Placental pericyte (primary cell): ENCODE data around the gene NSMF. TPM values are rescaled to one million over a fixed set of nuclear protein-coding genes. Genes with fewer than 3 reads are reported as not detected.

Source experiments
- total RNA-seq: library from RNA; depleted of rRNA; stranded (reverse); fragments of >200 nt; gene quantifications from 2 replicates; pipeline ENCODE4 v1.2.3, GENCODE V29; 2012

Gene NSMF, protein sequence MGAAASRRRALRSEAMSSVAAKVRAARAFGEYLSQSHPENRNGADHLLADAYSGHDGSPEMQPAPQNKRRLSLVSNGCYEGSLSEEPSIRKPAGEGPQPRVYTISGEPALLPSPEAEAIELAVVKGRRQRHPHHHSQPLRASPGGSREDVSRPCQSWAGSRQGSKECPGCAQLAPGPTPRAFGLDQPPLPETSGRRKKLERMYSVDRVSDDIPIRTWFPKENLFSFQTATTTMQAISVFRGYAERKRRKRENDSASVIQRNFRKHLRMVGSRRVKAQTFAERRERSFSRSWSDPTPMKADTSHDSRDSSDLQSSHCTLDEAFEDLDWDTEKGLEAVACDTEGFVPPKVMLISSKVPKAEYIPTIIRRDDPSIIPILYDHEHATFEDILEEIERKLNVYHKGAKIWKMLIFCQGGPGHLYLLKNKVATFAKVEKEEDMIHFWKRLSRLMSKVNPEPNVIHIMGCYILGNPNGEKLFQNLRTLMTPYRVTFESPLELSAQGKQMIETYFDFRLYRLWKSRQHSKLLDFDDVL
- total RNA-seq, result 27.1 and 38.3 TPM in 2 replicates

GRCh38 chr9:137459152-137459600 lies at the start of gene NSMF:
TSS of gene NSMF (minus strand) at chr9:137459334. CDS start at chr9:137459102, 232 bp downstream.

GRCh38 chr9:137441289-137441934 lies 17.7 kb downstream of the NSMF start, which contains the start of gene ENTPD8:
TSS of gene ENTPD8 (minus strand) at chr9:137441357. CDS start at chr9:137438285, 3,072 bp downstream.

GRCh38 chr9:137422604-137423513 lies 36.3 kb downstream of the NSMF start, which contains the start of the genes EXD3 and NOXA1:
TSS of gene EXD3 (minus strand) at chr9:137423162. CDS start at chr9:137395357, 27,805 bp downstream.
TSS of gene NOXA1 (plus strand) at chr9:137423393. CDS start at chr9:137423530, 137 bp downstream.

Other genes starting within 250 kb of the NSMF start
- 0.22 and 0.43 TPM in 2 replicates for gene RNF208, start 237.1 kb downstream of the NSMF start, total RNA-seq
- gene CYSRT1, start 234.2 kb downstream of the NSMF start, total RNA-seq, result 0.14 and 0.66 TPM in 2 replicates
- gene RNF224, start 231.8 kb downstream of the NSMF start, total RNA-seq, result not detected in 2 replicates
- gene SLC34A3, start 228.4 kb downstream of the NSMF start, total RNA-seq, result not detected in 2 replicates
- gene TUBB4B, start 218.0 kb downstream of the NSMF start, total RNA-seq, result 93.4 and 509 TPM in 2 replicates
- not detected in 2 replicates for gene STPG3, start 208.0 kb downstream of the NSMF start, total RNA-seq
- gene NELFB, start 204.0 kb downstream of the NSMF start, total RNA-seq, result 44.2 and 74.0 TPM in 2 replicates
- gene TOR4A, start 181.6 kb downstream of the NSMF start, total RNA-seq, result 48.1 and 108 TPM in 2 replicates
- 0.43 TPM in 1 of 2 replicates, not detected in the other for gene NRARP, start 157.1 kb downstream of the NSMF start, total RNA-seq
- 5.4 and 8.3 TPM in 2 replicates for gene EXD3, start 36.2 kb downstream of the NSMF start, total RNA-seq
- 0.14 and 0.66 TPM in 2 replicates for gene NOXA1, start 35.9 kb downstream of the NSMF start, total RNA-seq
- gene ENTPD8, start 18.0 kb downstream of the NSMF start, total RNA-seq, result not detected in 2 replicates
- 0.86 and 1.1 TPM in 2 replicates for gene PNPLA7, start 91.1 kb upstream of the NSMF start, total RNA-seq
- gene MRPL41, start 92.5 kb upstream of the NSMF start, total RNA-seq, result 28.2 and 36.4 TPM in 2 replicates
- gene DPH7, start 119.6 kb upstream of the NSMF start, total RNA-seq, result 26.7 and 29.5 TPM in 2 replicates
- 15.5 and 30.6 TPM in 2 replicates for gene ZMYND19, start 131.2 kb upstream of the NSMF start, total RNA-seq
- 24.1 and 28.5 TPM in 2 replicates for gene ARRDC1, start 146.4 kb upstream of the NSMF start, total RNA-seq
- 42.2 and 66.9 TPM in 2 replicates for gene EHMT1, start 159.7 kb upstream of the NSMF start, total RNA-seq